NCI-H1092 treated with DMSO at 0.1 percent for 48 hours (cell line): ENCODE measurements around the gene BUB1.
A peak's percentile ranks its signal among the peaks of the same experiment; 100 is the strongest.
"Not testable (repeated sequence)": the region's sequence is repeated elsewhere in the genome, so short reads cannot be mapped to it uniquely, and the experiment has no call there.

Source experiments
- DNase-seq: peaks from one replicate; lab custom pipeline; 2025; lab: John Stamatoyannopoulos, UW

BUB1 gene

DNA sequence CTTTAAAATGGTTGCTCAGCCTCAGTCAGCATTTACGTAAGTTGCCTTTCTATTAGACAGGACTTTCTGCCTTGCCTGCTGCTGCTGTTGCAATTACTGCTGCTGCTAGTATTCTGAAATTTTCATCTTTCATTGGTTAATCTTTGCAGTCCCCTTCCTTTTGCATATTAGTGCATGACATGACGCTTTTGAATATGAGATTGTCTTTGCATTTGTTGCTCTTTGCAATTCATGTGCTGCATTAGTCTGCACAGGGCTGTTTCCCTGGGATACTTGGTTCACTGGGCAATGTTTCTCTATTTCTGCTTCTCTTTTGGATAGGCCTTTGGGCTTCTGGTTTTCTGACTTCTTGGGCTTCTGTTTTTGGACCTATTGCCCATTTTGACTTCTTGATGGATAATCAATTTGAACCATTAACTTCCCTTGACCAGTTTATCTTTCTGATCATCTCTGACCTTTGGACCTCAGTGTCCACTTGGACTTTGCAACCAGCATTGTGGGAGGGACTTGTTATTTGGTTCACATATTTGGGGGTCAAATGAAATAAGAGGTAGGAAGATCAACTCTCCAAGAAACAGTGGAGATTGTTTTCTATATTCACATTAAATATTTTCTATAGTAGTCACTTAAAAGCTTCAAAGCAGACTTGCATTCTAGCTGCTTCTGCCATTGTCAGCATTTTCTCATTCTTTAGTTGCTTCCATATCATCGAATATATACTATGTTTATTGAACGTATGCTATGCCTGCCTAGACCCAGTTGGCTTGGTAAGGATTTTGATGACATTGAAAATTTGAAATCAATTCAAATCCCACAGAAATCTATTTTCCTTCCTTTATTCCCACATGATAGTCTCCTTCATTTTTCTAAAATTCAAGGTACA lies 12.5 kb upstream of the BUB1 start:
- DNase-seq: no peak

DNA sequence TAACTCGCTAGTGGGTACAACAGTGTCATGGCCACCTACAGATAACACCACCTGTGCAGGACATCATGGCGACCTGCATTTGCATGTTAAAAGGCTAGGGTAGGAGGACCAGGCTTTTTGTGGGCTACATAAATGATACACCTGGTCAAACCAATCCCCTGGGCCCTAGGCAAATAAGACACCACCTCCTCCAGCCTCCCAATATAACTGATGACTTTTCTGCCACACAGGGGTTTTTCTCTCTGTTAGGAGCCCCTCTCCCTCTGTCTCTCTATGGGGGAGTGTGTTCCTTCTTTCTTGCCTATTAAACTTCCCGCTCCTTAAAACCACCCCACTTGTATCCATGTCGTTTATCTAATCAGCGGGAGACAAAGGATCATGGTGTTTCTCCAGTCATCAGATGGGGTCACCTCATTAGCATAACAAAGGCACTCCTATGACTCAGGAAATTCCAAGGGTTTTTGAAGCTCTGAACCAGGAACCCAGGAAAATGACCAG lies 10.8 kb upstream of the BUB1 start:
- no peak for DNase-seq

DNA sequence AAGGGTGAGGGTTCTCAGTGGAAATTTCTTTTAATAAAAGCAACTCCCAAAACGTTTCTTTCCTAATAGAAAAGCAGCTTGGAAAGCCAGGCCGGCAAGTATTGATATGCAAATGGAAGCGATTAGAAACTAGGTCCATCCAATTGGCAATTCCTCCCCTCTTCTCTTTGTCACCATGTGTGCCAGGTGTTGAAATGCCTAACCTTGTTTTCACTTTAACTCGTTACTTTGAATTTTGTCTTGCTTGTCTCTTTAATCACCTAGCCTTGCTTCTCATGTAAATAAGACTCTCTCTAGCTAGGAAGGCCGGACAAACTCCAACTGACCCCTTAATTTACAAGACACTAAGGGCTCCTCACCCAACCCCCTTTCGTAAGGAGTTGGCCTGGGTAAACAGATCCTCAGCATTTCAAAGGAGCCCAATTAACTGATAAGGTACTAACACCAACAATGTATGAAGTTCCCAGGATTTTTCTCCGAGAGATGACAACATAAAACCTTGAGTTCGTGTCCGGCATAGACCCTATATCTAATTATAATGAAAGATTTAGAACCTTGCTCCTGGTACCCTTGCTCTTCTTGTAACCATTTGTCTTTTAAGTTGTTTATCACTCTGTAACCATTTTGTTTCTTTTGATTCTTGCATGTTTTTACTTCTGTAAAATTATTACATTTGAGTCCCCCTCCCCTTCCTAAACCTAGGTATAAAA lies 10.1 kb upstream of the BUB1 start:
- DNase-seq: not testable (repeated sequence)

DNA sequence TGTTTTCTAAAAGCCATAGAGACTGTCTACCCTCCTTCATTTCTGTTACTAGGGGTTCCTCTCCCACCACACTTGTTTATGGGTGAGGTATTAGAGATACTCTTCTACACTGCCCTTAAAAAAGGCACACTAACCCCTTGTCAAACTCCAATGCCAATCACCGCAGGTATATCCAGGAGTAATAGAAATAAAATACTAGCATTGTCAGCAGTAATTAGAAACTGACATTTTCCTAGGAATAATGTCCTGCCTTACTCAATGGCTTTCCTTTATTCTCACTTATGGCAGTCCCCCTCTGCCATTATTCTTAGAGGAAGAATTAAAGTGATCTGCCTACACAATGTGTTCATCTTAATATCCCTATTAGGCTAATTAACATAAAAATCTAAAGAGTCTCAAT lies 5.0 kb upstream of the BUB1 start:
- DNase-seq: no peak

DNA sequence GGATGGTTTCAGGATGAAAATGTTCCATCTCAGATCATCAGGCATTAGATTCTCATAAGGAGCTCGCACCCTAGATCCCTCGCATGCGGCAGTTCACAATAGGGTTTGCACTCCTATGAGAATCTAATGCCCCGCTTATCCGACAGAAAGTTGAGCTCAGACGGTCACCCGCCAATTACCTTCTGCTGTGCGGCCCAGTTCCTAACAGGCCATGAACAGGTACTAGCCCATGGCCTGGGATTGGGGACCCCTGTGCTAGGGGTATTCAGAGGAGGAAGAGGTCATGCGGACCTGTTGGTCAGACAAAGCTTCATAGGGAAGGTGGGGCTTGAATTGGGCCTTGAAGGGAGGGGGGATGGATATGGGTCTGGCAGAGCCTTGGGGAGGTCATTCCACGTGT lies 4.4 kb upstream of the BUB1 start:
- no peak for DNase-seq

DNA sequence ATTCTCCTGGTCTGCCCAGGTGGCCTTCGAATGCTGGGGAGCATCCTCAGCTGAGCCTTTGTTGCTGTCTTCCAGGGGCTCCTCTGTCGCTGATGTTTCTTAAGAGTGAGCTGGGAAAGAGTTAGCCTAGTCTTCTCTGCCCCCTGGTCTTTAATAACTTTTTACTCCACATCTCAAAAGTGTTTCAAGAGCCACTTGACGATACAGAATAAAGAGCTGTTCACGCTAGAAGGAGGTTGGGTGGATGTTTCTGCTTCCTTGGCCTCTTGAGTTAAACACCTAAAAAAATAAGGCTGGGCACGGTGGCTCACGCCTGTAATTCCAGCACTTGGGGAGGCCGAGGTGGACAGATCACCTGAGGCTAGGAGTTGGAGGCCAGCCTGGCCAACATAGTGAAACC lies 2.8 kb upstream of the BUB1 start:
- no peak for DNase-seq

DNA sequence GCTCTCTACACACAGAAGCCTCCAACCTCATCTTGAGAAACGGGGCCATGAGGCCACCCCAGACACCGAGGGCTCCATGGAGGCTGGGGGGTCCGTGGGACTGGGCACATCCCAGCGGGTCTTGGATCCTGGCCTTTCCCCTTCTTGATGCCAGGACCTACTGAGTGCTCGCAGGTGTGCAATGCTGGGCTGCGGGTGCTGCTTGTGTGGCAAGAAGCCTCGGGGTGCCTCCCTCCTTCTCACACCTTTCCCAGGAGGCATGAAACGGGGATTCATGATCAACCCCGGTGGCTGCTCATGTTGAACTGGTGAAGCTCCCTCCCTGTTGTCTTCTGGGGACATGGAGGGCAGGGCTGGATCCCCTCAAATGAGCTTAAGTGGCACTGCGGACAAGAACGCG lies 2.0 kb upstream of the BUB1 start:
- DNase-seq: no peak

DNA sequence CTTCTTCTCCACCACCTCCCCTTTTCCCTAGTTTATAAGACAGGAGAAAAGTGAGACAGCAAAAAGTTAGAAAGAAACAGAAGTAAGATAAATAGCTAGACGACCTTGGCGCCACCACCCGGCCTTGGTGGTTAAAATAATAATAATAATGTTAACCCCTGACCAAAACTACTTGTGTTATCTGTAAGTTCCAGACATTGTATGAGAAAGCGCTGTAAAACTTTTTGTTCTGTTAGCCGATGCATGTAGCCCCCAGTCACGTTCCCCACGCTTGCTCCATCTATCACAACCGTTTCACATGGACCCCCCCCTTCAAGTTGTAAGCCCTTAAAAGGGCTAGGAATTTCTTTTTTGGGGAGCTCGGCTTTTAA lies 1.5 kb upstream of the BUB1 start:
- no peak for DNase-seq

DNA sequence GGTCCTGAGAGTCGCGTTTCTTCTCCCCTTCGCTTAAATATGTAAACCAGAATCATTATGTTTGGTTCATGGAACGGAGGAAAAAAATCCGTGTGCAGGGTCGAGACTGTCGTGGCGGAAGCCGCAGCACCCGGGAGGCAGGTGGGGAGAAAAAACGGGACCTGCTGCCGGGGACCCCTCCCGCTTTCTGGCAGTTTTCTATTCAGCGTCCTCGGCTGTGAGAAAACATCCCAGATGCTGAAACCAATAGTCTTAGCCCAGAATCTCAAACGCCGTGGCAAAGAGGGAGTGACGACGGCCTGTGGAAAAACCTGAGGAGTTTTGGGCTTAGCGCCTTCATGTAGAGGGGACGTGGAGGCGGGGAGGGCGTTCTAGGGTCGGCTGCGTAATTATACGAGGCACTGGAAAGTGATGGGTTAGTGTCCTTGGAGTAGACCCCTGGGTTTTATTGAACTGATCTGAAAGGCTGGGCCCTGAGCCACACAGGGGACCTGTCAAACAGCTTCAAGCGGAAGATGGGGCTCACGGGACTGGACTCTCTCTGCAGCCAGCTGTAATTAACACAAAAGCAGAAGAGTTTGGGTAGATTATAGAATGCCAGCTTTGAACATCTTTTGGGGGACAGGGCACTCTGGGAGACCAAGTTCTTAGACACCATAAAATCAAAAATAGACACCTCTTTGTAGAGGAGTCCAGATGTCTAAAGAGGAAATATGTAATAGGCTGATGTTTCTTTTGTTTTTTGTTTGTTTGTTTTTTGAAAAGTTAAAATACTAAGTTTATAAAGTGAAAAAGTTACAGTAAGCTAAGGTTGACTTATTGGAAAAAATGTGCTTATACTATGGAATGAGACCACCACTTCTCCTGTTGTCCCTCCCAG lies 834 bp upstream of the BUB1 start:
- peak; percentile 19 for DNase-seq

DNA sequence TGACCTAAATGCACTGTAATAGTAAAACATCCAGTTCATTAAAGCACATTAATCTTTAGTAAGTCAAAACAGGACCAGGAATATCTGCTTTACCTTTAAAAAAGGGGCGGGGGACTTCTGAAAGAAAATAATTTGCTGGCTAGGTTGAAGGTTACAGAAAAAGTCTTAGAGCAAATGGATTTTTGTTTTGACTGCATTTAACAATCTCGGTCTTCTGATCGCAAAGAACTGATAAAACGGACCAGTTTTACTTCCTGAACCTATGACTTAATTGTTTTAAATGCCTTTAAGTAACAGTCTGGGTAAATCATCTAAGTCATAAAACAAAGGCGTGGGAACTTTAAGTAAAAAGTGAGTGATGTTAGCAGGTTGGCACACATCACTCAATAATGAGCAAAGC lies 783 bp downstream of the BUB1 start:
- no peak for DNase-seq

DNA sequence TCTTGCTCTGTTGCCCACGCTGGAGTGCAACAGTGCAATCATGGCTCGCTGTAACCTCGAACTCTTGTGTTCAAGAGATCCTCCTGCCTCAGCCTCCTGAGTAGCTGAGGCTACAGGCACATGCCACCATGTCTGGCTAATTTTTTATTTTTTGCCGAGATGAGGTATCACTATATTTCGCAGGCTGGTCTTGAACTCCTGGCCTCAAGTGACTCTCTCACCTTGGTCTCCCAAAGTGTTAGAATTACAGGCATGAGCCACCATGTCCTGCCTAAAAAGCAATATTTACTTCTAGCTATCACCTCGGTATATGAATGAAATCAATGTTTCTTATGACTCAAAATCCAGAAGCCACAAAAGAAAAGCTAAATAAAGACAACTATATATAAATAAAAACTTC lies 2.2 kb downstream of the BUB1 start:
- no peak for DNase-seq

DNA sequence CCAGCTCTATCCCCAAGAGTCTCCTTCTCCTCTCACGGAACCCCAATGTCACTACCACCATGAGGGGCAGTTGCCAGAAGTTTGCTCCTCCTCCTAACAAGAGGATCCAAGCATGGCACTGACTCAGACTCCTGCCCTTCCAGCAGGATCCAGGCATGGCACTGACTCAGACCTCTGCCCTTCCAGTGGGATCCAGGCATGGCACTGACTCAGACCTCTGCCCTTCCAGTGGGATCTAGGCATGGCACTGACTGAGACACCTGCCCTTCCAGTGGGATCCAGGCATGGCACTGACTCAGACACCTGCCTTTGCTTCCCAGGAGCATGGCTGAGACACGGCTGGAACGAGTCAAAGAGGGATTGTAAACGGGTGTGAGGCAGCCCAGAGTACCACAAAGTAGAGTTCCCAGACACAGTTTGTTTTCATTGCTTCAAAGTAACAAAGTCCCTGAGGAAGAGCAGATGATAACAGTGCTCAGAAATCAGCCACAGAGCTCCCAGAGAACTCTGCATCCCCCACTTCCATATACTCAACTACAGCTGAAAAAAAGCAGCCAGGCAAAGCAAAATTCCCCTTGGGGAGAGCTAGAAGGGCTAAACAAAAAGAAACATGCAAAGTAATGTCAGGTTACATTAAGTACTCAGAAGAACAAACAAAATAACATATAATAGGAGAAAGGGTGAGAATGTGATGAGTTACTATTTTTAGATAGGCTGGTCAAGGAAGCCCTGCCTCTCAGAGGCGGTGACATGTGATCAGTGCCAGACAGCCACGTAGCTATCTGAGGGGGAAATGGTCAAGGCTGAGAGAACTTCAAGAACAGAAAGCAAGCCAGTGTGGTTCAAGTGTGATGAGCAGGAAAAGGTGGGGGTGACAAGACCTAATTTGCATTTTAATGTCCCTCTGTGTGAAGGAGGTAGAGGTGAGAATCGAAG lies 3.0 kb downstream of the BUB1 start:
- no peak for DNase-seq

DNA sequence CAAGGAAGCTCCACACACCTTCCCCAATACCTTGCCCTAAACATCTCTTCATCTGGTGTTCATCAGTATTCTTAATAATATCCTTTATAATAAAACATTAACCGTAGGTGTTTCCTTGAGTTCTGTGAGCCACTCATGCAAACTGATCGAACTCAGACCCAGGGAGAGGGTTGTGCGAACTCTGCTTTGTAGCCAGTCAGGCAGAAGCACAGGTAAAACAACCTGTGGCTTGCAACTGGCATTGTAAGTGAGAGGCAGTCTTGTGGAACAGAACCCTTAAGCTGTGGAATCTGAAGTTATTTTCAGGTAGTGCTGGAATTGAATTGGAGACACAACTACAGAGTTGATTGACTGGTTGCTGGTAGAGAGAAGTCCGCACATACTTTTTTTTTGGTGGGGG lies 4.7 kb downstream of the BUB1 start:
- DNase-seq: no peak

DNA sequence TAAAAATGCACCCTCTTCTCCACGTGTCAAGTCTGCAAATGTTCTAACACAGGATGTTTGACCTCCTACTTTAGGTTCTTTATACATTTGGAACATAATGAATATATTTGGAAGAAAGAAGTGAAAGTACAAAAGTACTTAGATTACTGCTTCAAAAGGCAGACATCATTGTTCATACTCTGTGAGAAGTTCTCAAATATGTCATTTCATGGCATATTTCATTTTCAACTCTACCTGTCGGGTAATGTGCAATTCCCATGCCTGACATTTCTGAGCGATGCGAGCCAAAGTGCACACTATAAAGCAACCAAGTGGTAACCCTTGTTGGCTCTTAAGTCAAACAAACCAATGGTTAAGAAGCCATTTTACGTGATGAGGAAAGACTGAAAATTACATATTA lies 7.0 kb downstream of the BUB1 start:
- no peak for DNase-seq

DNA sequence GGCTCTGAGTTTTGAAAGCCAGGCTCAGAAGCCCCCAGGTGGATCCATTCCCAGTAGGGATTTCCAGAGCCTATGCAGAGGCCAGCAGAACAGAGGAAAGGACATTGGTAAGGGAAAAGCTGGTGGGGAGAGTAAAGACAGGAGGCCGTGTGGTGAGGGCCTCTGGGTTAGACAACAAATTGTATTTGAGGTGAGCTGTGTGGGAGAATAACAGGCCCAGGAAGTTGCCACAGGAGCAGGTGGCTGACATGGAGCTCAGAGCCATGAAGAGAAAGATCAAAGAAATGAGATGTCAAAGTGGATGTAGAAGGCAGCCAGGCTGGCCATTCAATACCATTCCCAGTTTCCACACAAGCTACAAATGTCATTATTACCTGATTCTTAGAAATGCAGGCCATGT lies 8.8 kb downstream of the BUB1 start:
- no peak for DNase-seq

DNA sequence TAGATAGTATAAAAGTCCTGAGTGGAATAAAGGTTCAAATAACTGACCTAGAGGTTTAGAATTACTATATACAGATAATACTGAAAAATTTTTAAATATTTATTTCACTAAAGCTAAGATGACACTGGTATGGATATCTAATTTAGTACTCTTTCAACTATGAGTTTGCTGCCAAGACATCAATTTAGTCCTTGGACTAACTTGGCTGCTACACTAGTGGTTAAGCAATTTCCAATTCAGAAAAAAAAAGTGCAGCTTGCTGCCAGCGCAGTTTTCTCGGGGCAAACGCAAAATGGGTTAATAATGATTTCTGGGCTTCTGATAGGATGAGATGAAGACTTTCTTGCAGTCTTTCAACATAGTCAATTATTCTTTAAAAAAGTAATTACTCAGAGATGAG lies 10.8 kb downstream of the BUB1 start:
- no peak for DNase-seq

DNA sequence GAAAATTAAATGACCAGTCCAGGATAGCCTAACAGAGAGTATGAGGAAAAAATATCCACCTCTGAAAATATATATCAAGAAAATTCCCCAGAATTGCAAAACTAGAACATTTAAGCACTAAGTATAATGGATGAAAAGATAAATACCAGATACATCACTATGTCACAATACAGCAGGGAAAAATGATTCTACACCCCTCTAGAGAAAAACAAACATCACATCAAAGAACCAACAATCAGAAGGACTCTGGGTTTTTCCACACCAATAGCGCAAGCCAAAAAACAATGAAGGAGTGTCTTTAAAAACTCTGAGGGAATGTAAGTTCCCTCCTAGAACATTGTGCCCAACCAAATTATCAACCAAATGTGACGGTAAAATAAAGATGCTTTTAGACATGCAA lies 13.7 kb downstream of the BUB1 start:
- DNase-seq: no peak

DNA sequence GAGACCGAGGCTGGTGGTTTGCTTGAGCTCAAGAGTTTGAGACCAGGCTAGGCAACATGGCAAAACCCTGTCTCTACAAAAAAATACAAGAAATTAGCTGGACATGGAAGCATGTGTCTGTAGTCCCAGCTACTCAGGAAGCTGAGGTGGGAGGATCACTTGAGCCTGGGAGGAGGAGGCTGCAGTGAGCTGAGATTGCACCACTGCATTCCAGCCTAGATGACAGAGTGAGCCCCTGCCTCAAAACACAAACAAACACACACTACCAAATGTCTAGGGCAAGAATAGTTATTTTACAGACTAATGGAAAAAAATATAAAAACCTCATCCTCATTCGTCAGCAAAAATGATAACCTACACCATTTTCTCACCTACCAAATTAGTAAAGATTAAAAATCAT lies 15.3 kb downstream of the BUB1 start:
- no peak for DNase-seq

DNA sequence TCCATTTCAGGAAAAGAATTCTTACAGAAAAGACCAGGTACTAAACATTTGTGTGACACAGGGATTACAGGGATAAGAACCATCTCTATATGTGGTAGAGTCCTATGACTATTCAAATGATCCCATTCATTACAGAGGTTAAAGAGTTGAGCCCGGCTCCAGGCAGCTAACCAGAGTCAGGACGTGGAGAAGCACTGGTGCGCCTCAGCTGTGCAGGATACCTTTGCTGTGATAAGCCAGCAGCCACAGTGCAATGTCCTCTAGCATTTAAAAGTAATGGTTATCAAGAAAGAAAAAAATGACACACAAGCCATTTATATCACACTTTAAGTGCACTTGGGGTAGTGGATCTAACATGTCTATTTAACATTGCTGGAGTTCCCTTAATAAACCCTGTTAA lies 17.3 kb downstream of the BUB1 start:
- no peak for DNase-seq

DNA sequence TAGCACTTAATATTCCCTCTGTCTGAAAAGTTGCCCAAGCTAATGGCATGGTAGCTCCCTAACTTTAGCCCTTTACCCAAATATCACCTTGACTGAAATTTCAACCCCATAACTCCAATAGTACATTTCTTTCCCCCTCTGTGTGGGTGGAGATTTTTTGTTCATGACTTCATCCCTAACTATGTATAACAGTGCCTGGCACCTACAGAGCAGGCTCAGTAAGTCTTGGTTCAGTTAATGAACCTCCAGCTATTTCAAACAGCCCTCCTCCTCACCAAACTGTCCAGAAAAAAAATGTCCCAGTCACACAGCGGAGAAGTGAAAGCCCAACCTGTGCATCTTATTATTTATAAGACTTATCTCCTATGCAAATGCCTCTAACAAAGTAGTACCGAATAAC lies 18.6 kb downstream of the BUB1 start:
- DNase-seq: no peak

DNA sequence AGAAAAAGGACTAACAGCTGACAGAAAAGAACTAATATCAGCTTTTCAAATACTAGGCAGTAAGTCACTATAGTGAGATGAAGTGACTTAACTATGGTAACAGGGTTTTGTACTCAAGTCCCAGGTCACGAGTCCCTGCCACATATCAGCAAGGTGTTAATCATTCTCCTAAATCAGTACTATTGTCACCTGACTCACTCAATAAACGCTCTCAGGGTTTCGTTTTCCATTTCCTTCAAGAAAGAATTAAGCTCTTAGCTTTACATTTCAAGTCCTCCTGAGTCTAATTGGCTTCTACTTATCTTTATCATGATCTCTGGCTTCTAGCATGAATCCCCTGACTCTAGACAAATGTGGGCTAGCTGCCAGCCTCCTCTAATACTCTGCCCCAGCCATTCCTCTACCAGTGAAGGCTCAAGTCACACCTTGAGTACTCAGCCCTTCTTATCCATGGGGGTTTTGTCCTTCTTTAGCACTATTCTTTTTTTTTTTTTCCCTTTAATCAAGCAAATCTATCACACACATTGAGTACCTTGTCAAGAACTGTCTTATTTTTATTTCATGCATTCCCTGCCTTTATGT lies 20.0 kb downstream of the BUB1 start:
- DNase-seq: no peak
